Nephron progenitor cell (in vitro differentiated cells): ENCODE data around the gene OPRM1.
A peak's percentile ranks its signal among the peaks of the same experiment; 100 is the strongest.

Experiments used
- DNase-seq: peaks from one replicate; pipeline ENCODE4 v3.0.0; 2021
- H3K27ac Mint-ChIP-seq: 2 replicates; pipeline ENCODE4 v1.8.0; 2021; ENCODE audit warnings: mild to moderate bottlenecking, moderate library complexity, mixed read lengths
- H3K27me3 Mint-ChIP-seq: 2 replicates; pipeline ENCODE4 v1.8.0; 2021; ENCODE audit warnings: mild to moderate bottlenecking, low read depth, mixed read lengths; ENCODE audit not compliant: poor library complexity
- H3K36me3 Mint-ChIP-seq: 2 replicates; pipeline ENCODE4 v1.8.0; 2021; ENCODE audit warnings: low read depth, mixed read lengths
- H3K4me1 Mint-ChIP-seq: 2 replicates; pipeline ENCODE4 v1.8.0; 2021; ENCODE audit warnings: mixed read lengths
- H3K4me3 Mint-ChIP-seq: 2 replicates; pipeline ENCODE4 v1.8.0; 2021; ENCODE audit warnings: mild to moderate bottlenecking, moderate library complexity, mixed read lengths
- H3K9me3 Mint-ChIP-seq: 2 replicates; pipeline ENCODE4 v1.8.0; 2021; ENCODE audit warnings: mild to moderate bottlenecking, moderate library complexity, mixed read lengths
- CTCF ChIP-seq: fragments of 200-600 bp; sonication (generic); IDR thresholded peaks from 2 replicates; pipeline ENCODE4 v1.5.0; 2021; ENCODE audit warnings: antibody characterized with exemption

OPRM1 gene

GRCh38 chr6:154086510-154086909, 47.5 kb downstream of the OPRM1 start:
- no peak overlapping the region for H3K4me3 Mint-ChIP-seq
- no peak for TF ChIP-seq CTCF
- peaks cover 13% of the 10 kb centered on the region for H3K4me1 Mint-ChIP-seq
- no peaks in the 10 kb centered on the region for H3K36me3 Mint-ChIP-seq
- no peaks in the 10 kb centered on the region for H3K9me3 Mint-ChIP-seq
- DNase-seq = no peak
- no peaks in the 10 kb centered on the region for H3K27me3 Mint-ChIP-seq
- H3K27ac Mint-ChIP-seq = no peak overlapping the region

- no peak for DNase-seq
- H3K4me3 Mint-ChIP-seq = no peak overlapping the region
- H3K9me3 Mint-ChIP-seq = no peaks in the 10 kb centered on the region
- no peak overlapping the region for H3K27ac Mint-ChIP-seq
- TF ChIP-seq CTCF = no peak
- peaks cover 2% of the 10 kb centered on the region for H3K27me3 Mint-ChIP-seq
- H3K4me1 Mint-ChIP-seq = peaks cover 2% of the 10 kb centered on the region
- H3K36me3 Mint-ChIP-seq = no peaks in the 10 kb centered on the region
Observed at GRCh38 chr6:154092326-154092962, 53.4 kb downstream of the OPRM1 start.

GRCh38 chr6:154093231-154094044, 54.4 kb downstream of the OPRM1 start:
- no peak for DNase-seq
- Mint-ChIP-seq H3K27ac (peak overlapping the region; percentile 8), H3K36me3 (no peaks in the 10 kb centered on the region), H3K4me3 (no peak overlapping the region), H3K9me3 (no peaks in the 10 kb centered on the region), H3K27me3 (peaks cover 2% of the 10 kb centered on the region), H3K4me1 (no peaks in the 10 kb centered on the region)
- no peak for TF ChIP-seq CTCF

- Mint-ChIP-seq H3K27ac (no peak overlapping the region), H3K9me3 (no peaks in the 10 kb centered on the region), H3K27me3 (peaks cover 5% of the 10 kb centered on the region), H3K36me3 (no peaks in the 10 kb centered on the region), H3K4me1 (no peaks in the 10 kb centered on the region), H3K4me3 (no peak overlapping the region)
- DNase-seq = no peak
- no peak for TF ChIP-seq CTCF
Observed at GRCh38 chr6:154095571-154095970, 56.5 kb downstream of the OPRM1 start.

GRCh38 chr6:154096316-154096715, 57.3 kb downstream of the OPRM1 start:
- Mint-ChIP-seq H3K27ac (no peak overlapping the region), H3K4me1 (no peaks in the 10 kb centered on the region), H3K36me3 (no peaks in the 10 kb centered on the region), H3K9me3 (no peaks in the 10 kb centered on the region), H3K27me3 (peaks cover 5% of the 10 kb centered on the region), H3K4me3 (no peak overlapping the region)
- DNase-seq = no peak
- TF ChIP-seq CTCF = no peak
